Endodermal cell (in vitro differentiated cells): ENCODE data around the gene TAOK1. TPM values are rescaled to one million over a fixed set of nuclear protein-coding genes. Genes with fewer than 3 reads are reported as not detected.

Source experiments
- DNase-seq: peaks from one replicate; pipeline ENCODE4 v3.0.0-alpha.2; 2017
- H3K27ac ChIP-seq: 2 replicates; pipeline ENCODE4 v1.5.1; 2013; ENCODE audit warnings: mild to moderate bottlenecking, low read depth, low read length, moderate library complexity
- H3K27me3 ChIP-seq: 2 replicates; pipeline ENCODE4 v1.6.1; 2013; ENCODE audit warnings: mild to moderate bottlenecking, low read length, moderate library complexity; ENCODE audit not compliant: insufficient read depth, control insufficient read depth, poor library complexity, severe bottlenecking
- H3K36me3 ChIP-seq: 2 replicates; pipeline ENCODE4 v1.7.0; 2013; ENCODE audit warnings: mild to moderate bottlenecking, low read length, moderate library complexity; ENCODE audit not compliant: control insufficient read depth, insufficient read depth
- H3K4me1 ChIP-seq: one replicate; pipeline ENCODE4 v1.7.0; 2013; ENCODE audit warnings: low read length; ENCODE audit not compliant: control insufficient read depth, insufficient read depth
- H3K4me3 ChIP-seq: 2 replicates; pipeline ENCODE4 v1.5.1; 2013; ENCODE audit warnings: mild to moderate bottlenecking, low read length, moderate library complexity
- H3K9ac ChIP-seq: 2 replicates; pipeline ENCODE4 v1.6.1; 2013; ENCODE audit warnings: mild to moderate bottlenecking, low read length, moderate library complexity; ENCODE audit not compliant: poor library complexity, severe bottlenecking; ENCODE audit errors: extremely low read depth
- H3K9me3 ChIP-seq: 2 replicates; pipeline ENCODE4 v1.6.1; 2013; ENCODE audit warnings: mild to moderate bottlenecking, low read length, moderate library complexity; ENCODE audit not compliant: control insufficient read depth
- H3K27ac Mint-ChIP-seq: 2 replicates; pipeline ENCODE4 v1.8.0; 2020; ENCODE audit warnings: mixed read lengths
- H3K27me3 Mint-ChIP-seq: 2 replicates; pipeline ENCODE4 v1.8.0; 2021; ENCODE audit warnings: mild to moderate bottlenecking, mixed read lengths; ENCODE audit not compliant: insufficient read depth
- H3K36me3 Mint-ChIP-seq: 2 replicates; pipeline ENCODE4 v1.8.0; 2020; ENCODE audit warnings: low read depth, mixed read lengths
- H3K4me1 Mint-ChIP-seq: 2 replicates; pipeline ENCODE4 v1.8.0; 2020; ENCODE audit warnings: mixed read lengths
- H3K4me3 Mint-ChIP-seq: 2 replicates; pipeline ENCODE4 v1.8.0; 2020; ENCODE audit warnings: mild to moderate bottlenecking, moderate library complexity, mixed read lengths
- H3K9me3 Mint-ChIP-seq: 2 replicates; pipeline ENCODE4 v1.8.0; 2020; ENCODE audit warnings: mild to moderate bottlenecking, mixed read lengths
- WGBS, 2 experiments: methylation state at CpG; one replicate each; pipeline versions ENCODE4 v1.1.5 to v1.1.7; 2013; ENCODE audit warnings: missing lambda C conversion rate in 2 of 2, mixed read lengths in 1 of 2; ENCODE audit not compliant: insufficient coverage in 1 of 2, insufficient read length in 1 of 2; 5-methylcytosine and 5-hydroxymethylcytosine counted together
- total RNA-seq, 2 donors: library from RNA; stranded (reverse); fragmentation: NEBNext Ultra II Directional in 1 of 2; extraction: Animal tissue kit (Norgen Biotek cat#: 25700) in 1 of 2; gene quantifications; 2 replicates in 1 of 2; 3 replicates in 1 of 2; pipeline ENCODE4 v1.2.1, GENCODE V29; 2021
- TF ChIP-seq, protein P1 (sequence below): fragments of 200-600 bp; sonication (generic); conservative IDR thresholded peaks from 2 replicates; pipeline ENCODE4 v1.5.0; 2021; ENCODE audit warnings: antibody characterized with exemption, mild to moderate bottlenecking

Gene TAOK1
- total RNA-seq, 2 donors from 2014 or later = 95.9 to 102 TPM

DNA sequence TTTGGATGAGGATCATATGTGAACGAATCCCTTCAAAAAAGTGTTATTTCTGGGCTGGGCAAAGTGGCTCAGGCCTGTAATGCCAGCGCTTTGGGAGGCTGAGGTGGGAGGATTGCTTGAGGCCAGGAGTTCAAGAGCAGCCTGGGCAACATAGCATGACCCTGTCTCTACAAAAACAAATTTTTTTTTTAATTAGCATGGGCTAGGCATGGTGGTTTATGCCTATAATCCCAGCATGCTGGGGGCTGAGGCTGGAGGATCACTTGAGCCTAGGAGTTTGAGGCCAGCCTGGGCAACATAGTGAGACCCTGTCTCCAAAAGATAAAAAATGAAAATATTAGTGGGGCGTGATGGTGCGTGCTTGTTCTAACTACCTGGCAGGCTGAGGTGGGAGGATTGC lies 4.6 kb downstream of the TAOK1 start:
- no peak overlapping the region for H3K4me3 Mint-ChIP-seq

DNA sequence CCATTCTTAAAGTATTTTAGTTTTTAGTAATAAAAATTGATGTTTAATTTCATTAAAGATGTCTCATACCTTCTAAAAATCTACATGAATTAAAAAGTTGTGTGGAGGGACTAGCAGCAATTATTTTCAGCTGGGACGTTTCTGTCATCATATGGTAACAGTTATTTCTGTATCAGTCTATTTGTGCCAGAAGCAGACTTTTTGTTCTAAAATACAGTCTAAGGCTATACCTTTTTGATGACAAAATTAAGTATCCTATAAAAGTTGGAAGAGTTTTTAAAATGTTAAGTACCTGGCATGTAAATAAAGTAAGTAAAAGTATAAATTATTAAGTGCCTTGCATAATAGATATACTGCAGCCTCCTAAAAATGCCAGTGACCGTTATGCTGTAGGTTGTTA lies 5.9 kb downstream of the TAOK1 start:
- Histone ChIP-seq H3K4me3 (no peak overlapping the region), H3K9ac (no peak overlapping the region), H3K9me3 (peaks cover 4% of the 10 kb centered on the region), H3K27me3 (no peaks in the 10 kb centered on the region), H3K27ac (no peak overlapping the region), H3K4me1 (no peaks in the 10 kb centered on the region), H3K36me3 (peaks cover 32% of the 10 kb centered on the region)
- Mint-ChIP-seq H3K36me3 (peaks cover 37% of the 10 kb centered on the region), H3K4me1 (peaks cover 20% of the 10 kb centered on the region), H3K4me3 (no peak overlapping the region), H3K9me3 (no peaks in the 10 kb centered on the region), H3K27me3 (no peaks in the 10 kb centered on the region), H3K27ac (no peak overlapping the region)
- WGBS, 2 experiments = 94 to 100% methylated on average over 2 of the region's 2 CpGs
- DNase-seq = no peak
- TF ChIP-seq, protein P1, sequence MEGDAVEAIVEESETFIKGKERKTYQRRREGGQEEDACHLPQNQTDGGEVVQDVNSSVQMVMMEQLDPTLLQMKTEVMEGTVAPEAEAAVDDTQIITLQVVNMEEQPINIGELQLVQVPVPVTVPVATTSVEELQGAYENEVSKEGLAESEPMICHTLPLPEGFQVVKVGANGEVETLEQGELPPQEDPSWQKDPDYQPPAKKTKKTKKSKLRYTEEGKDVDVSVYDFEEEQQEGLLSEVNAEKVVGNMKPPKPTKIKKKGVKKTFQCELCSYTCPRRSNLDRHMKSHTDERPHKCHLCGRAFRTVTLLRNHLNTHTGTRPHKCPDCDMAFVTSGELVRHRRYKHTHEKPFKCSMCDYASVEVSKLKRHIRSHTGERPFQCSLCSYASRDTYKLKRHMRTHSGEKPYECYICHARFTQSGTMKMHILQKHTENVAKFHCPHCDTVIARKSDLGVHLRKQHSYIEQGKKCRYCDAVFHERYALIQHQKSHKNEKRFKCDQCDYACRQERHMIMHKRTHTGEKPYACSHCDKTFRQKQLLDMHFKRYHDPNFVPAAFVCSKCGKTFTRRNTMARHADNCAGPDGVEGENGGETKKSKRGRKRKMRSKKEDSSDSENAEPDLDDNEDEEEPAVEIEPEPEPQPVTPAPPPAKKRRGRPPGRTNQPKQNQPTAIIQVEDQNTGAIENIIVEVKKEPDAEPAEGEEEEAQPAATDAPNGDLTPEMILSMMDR = no peak

More for the DNA sequence above, 4.6 kb downstream of the TAOK1 start:
- Histone ChIP-seq H3K36me3 (peaks cover 19% of the 10 kb centered on the region), H3K27ac (no peak overlapping the region), H3K27me3 (no peaks in the 10 kb centered on the region), H3K4me3 (no peak overlapping the region), H3K9ac (no peak overlapping the region), H3K4me1 (no peaks in the 10 kb centered on the region), H3K9me3 (no peaks in the 10 kb centered on the region)
- no peak for DNase-seq
- Mint-ChIP-seq H3K27ac (no peak overlapping the region), H3K4me1 (peaks cover 20% of the 10 kb centered on the region), H3K36me3 (peaks cover 26% of the 10 kb centered on the region), H3K27me3 (no peaks in the 10 kb centered on the region), H3K9me3 (no peaks in the 10 kb centered on the region)
- TF ChIP-seq, protein P1 = no peak
- WGBS, 2 experiments = 77 to 97% methylated on average over 2 to 4 of the region's 4 CpGs

DNA sequence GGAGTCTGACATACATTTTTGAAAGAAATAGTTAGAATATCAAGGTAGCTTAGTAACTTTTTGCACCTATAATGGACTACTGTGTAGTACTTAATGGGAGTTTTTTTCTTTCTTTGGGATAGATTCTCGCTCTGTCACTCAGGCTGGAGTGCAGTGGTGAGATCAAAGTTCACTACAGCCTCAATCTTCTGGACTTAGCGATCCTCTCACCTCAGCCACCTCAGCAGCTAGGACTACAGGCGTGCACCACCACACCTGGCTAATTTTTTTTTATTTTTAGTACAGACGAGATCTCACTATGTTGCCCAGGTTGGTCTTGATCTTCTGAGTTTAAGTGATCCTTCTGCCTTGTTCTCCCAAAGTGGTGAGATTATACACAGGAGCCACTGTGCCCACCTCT lies 9.5 kb downstream of the TAOK1 start:
- Histone ChIP-seq H3K4me1 (no peaks in the 10 kb centered on the region), H3K9ac (no peak overlapping the region), H3K36me3 (peaks cover 41% of the 10 kb centered on the region), H3K27ac (no peak overlapping the region), H3K9me3 (peaks cover 4% of the 10 kb centered on the region), H3K4me3 (no peak overlapping the region), H3K27me3 (no peaks in the 10 kb centered on the region)
- Mint-ChIP-seq H3K4me3 (no peak overlapping the region), H3K36me3 (peaks cover 45% of the 10 kb centered on the region), H3K27ac (no peak overlapping the region), H3K4me1 (peaks cover 8% of the 10 kb centered on the region), H3K9me3 (no peaks in the 10 kb centered on the region), H3K27me3 (no peaks in the 10 kb centered on the region)
- TF ChIP-seq, protein P1 = no peak
- DNase-seq = no peak
- WGBS, 2 experiments = 92 to 96% methylated on average over 4 of the region's 4 CpGs
